ENCODE data around the gene TOM1L2.

- TF ChIP-seq EZH2phosphoT487 (IDR thresholded peaks at IDR 0.05; ENCODE audit: insufficient read depth, low read depth) = no peak
- TF ChIP-seq EZH2 (IDR thresholded peaks at IDR 0.05; ENCODE audit: insufficient read depth, poor library complexity, severe bottlenecking) = no peak
Measured at GRCh38 chr17:17811381-17812210, 160.6 kb downstream of the TOM1L2 start.
